Activated effector memory CD4-positive, alpha-beta T cell treated with anti-CD3 and anti-CD28 coated beads, Interleukin-2, amount 50 U/mL, for 16 hours (primary cell): ENCODE results near the gene PPM1G.

Experiments used
- DNase-seq: peaks from one replicate; pipeline ENCODE4 v3.0.0-alpha.2; 2020

PPM1G gene, protein sequence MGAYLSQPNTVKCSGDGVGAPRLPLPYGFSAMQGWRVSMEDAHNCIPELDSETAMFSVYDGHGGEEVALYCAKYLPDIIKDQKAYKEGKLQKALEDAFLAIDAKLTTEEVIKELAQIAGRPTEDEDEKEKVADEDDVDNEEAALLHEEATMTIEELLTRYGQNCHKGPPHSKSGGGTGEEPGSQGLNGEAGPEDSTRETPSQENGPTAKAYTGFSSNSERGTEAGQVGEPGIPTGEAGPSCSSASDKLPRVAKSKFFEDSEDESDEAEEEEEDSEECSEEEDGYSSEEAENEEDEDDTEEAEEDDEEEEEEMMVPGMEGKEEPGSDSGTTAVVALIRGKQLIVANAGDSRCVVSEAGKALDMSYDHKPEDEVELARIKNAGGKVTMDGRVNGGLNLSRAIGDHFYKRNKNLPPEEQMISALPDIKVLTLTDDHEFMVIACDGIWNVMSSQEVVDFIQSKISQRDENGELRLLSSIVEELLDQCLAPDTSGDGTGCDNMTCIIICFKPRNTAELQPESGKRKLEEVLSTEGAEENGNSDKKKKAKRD

DNA sequence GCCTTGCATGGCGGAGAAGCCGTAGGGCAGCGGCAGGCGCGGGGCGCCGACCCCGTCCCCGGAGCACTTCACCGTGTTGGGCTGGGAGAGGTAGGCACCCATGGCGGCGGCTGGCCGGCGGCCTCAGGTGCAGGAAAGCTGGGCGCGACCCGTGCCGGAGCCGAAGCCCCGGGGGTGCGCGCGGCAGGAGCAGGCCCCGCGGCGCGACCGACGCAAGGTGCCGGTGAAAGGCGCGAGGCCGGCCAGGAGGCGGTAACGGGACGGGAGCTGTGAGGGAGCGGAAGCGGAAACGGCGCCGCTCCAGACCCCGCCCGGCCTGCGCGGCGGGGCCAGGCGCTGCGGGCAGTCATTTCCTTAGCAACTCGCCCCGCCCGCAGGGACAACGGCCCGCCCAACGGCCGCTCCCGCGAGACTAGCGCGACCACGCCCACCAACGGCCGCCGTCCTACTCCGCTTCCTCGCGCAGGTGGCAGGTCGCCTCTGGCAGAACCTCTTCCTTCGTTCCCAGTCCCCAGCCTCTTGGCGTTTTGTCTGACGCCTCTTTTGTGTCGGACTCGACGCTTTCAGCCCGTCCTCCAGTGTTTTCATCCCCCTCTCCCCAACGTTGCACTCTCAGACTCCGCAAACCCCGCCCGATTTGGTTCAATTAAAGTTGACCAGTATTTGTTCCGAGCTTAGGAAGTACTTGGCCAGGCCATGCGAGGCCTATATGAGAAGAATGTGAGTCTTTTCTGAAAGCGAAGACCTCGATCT is at the start of gene PPM1G:
Gene PPM1G, minus strand, starts transcription at position 271 of the 753 bp plus-strand sequence. Its CDS starts 169 bp downstream, at position 102.
- DNase-seq = peak; percentile 99

DNA sequence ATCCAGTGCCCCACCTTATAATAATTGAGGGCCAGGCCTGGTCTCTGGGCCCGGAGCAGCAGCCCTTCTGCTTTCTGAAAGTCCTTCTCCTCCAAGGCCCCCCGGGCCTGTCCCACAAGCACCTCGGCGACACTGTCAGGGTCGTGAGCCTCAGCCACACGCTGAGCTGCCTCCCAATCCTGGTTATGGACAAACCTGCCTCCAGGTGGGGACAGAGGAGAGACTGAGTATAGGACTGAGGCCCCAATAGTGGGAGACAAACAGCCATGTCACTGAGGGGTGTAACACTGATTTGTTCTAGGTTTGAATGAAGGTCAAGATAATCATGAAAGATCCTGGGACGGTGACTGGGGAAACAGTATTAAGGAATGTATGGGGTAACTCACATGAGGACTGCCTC is 44.6 kb upstream of the PPM1G start:
- DNase-seq = no peak

DNA sequence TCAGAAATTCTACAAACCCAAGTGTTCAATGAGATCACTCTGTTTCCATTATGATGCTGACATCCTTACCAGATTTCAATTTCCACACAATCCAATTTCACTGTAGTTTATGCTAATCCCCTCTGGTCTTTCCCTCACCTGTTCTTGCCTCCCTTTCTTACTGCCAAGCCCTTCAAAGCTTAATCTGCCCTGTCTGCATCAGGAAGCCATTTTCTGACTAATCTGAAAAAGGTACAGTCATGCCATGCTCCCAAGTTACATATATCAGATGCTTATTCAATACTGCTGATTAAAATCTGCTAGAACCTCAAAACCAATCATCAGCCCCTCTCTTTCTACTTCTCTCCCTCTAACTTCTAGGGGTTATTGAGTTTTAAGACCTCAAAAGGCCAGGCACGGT is 41.7 kb upstream of the PPM1G start:
- no peak for DNase-seq

DNA sequence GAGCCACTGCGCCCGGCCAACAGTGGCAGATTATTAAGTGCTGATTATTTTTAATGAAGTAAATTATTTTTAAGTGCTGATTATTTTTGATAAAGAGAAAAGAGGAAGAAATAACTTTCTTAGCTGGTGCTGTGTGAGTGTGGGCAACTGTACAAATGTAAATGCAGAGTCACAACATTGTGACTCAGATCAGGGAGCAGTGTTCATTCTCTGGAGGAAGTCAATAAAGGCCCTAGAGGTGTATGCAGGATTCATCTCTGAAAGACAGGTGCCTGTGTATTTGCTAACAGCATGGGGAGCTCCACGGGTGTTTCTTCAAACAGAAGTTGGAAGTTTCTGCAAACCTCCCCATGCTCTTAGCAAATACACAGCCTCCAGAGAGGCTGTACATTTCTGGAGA is 39.0 kb upstream of the PPM1G start:
- no peak for DNase-seq

- no peak for DNase-seq
Observed at GRCh38 chr2:27446057-27446456, 36.7 kb upstream of the PPM1G start.

GRCh38 chr2:27445615-27446014 is 36.2 kb upstream of the PPM1G start:
- DNase-seq = no peak

- no peak for DNase-seq
Observed at GRCh38 chr2:27445155-27445554, 35.8 kb upstream of the PPM1G start.

- DNase-seq = peak; percentile 46
Observed at GRCh38 chr2:27442920-27443282, 33.5 kb upstream of the PPM1G start.

DNA sequence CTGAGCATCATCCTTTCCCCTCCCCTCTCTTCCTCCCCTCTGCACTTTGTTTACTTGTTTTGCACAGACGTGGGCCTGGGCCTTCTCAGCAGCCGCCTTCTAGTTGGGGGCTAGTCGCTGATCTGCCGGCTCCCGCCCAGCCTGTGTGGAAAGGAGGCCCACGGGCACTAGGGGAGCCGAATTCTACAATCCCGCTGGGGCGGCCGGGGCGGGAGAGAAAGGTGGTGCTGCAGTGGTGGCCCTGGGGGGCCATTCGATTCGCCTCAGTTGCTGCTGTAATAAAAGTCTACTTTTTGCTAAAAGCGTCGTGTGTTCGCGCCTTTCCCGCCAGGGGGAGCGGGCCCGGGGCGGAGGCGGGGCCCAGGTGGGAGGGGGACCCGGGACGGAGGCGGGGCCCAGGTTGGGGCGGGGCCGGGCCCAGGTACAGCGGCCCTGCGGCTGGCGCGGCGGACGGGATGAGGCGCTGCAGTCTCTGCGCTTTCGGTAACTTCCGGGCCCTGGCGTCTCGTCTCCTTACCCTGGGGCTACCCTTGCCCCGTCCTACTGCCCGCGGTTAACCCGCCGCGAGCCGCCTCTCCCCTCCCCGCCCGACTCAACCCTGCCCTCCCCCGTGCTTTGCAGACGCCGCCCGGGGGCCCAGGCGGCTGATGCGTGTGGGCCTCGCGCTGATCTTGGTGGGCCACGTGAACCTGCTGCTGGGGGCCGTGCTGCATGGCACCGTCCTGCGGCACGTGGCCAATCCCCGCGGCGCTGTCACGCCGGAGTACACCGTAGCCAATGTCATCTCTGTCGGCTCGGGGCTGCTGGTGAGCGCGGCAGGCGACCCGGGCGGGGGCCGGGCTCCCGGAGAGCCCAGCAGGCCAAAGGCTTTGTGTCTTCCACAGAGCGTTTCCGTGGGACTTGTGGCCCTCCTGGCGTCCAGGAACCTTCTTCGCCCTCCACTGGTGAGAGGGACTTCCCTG is 32.8 kb upstream of the PPM1G start, which contains the start of gene KRTCAP3:
Gene KRTCAP3, plus strand, starts transcription at position 424 of the 962 bp plus-strand sequence. Its CDS starts 32 bp downstream, at position 456.
- DNase-seq = peak; percentile 83

GRCh38 chr2:27441226-27441926 is 32.0 kb upstream of the PPM1G start:
- peak; percentile 52 for DNase-seq

- peak; percentile 21 for DNase-seq
Observed at GRCh38 chr2:27435628-27436027, 26.2 kb upstream of the PPM1G start.

- DNase-seq = peak; percentile 68
Observed at GRCh38 chr2:27431395-27431794, 22.0 kb upstream of the PPM1G start.

- DNase-seq = peak; percentile 91
Observed at GRCh38 chr2:27428978-27429541, 19.7 kb upstream of the PPM1G start.

DNA sequence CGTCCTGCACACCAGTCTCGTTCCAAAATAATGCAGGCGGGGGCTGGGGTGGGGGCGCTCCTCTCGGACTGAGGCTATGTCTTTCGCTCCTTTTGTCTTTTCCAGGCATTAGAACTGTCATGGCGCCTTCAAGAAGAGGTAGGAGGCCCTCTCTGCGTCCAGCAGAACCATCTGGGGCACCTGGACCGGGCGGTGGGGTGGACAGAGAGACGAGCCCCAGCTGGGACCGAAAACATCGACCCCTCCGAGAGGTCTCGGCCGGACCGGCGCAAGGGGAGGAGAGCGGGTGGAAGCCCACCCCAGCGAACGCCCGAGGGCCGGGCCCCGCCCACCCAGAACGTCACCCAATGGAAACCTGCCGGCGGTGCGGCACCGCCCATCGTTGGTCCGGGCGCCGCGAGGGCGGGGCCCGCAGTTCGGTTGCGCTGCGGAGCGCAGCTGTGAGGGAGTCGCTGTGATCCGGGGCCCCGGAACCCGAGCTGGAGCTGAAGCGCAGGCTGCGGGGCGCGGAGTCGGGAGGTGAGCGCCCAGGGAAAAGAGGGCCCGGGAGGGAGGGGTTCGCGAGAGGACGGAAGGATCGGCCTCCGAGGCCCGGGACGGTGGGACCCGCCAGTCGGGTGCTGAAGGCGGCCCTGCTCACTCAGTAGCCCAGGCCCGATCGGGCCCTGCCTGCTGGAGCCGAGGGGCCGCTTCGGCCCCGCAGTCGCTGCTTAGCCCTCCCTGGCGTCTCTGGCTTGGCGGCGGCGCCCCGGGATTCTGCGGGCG is 19.0 kb upstream of the PPM1G start, which contains the start of gene NRBP1:
Gene NRBP1, plus strand, starts transcription at position 419 of the 765 bp plus-strand sequence. CDS start 4,643 bp downstream, outside the sequence.
- peak; percentile 97 for DNase-seq

DNA sequence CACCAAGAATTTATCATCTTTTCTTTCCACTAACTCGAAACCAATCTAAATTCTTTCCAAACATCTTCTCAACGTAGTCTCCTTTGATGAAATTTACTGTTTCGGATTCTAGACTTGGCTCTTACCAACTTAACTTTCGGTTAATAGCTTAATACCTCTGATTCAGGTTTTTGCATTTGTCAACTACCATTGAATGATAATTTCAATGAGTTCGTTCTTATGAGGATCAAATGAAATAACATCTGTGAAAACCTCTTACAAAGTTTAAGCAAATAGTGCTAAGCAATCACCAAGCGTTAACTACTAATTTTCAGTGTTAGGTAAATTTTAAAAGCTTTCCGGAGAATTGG is 18.4 kb upstream of the PPM1G start:
- DNase-seq = no peak

- DNase-seq = peak; percentile 10
Observed at GRCh38 chr2:27425039-27425438, 15.6 kb upstream of the PPM1G start.

GRCh38 chr2:27422958-27423357 is 13.6 kb upstream of the PPM1G start:
- DNase-seq = no peak

DNA sequence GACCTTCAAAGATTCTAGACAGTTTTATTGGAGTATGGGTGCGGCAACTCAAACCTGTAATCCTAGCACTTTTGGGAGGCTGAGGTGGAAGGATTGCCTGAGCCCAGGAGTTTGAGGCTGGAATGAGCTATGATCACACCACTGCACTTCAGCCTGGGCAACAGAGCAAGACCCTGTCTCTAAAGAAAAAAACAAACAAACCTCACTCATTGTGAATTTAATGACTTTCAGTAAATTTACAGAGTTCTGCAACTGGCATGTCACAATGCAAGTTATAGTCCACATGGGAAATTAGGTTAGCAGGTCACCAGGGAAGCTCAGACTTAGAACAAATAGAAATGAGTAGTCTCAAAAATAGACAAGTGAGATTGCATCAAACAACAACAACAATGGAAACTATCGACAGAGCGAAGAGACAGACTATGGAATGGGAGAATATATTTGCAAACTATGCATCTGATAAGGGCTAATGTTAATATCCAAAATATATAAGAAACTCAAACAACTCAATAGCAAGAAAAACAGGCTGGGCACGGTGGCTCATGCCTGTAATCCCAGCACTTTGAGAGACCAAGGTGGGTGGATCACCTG is 12.4 kb upstream of the PPM1G start:
- DNase-seq = no peak

- DNase-seq = no peak
Observed at GRCh38 chr2:27420996-27421395, 11.6 kb upstream of the PPM1G start.

DNA sequence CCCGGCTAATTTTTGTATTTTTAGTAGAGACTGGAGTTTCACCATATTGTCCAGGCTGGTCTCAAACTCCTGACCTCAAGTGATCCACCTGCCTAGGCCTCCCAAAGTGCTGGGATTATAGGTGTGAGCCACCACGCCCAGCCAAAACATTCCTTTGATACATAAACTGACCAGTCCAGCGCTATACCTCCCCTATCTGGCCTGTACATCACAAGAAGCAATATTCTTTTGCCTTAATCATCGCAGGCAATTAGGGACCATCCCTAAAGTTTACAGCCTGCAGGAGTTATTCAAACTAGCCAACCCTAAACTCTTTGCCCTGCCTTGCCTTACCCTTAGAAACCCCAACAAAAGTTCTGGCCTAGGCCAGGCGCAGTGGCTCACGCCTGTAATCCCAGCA is 6.8 kb upstream of the PPM1G start:
- DNase-seq = no peak
